ENCODE measurements around the gene HTR3B.
A peak's percentile ranks its signal among the peaks of the same experiment; 100 is the strongest.
"Not testable (repeated sequence)": the region's sequence is repeated elsewhere in the genome, so short reads cannot be mapped to it uniquely, and the experiment has no call there.

Gene HTR3B, protein sequence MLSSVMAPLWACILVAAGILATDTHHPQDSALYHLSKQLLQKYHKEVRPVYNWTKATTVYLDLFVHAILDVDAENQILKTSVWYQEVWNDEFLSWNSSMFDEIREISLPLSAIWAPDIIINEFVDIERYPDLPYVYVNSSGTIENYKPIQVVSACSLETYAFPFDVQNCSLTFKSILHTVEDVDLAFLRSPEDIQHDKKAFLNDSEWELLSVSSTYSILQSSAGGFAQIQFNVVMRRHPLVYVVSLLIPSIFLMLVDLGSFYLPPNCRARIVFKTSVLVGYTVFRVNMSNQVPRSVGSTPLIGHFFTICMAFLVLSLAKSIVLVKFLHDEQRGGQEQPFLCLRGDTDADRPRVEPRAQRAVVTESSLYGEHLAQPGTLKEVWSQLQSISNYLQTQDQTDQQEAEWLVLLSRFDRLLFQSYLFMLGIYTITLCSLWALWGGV

GRCh38 chr11:113904379-113905101, at the start of gene HTR3B:
HTR3B (plus strand) TSS chr11:113904796; CDS start chr11:113904934, 138 bp downstream.
- no peak for DNase-seq (ENCODE audit: low spot score)

- DNase-seq (ENCODE audit: low spot score), result no peak
Observed at GRCh38 chr11:113855803-113856202, 48.8 kb upstream of the HTR3B start.

DNA sequence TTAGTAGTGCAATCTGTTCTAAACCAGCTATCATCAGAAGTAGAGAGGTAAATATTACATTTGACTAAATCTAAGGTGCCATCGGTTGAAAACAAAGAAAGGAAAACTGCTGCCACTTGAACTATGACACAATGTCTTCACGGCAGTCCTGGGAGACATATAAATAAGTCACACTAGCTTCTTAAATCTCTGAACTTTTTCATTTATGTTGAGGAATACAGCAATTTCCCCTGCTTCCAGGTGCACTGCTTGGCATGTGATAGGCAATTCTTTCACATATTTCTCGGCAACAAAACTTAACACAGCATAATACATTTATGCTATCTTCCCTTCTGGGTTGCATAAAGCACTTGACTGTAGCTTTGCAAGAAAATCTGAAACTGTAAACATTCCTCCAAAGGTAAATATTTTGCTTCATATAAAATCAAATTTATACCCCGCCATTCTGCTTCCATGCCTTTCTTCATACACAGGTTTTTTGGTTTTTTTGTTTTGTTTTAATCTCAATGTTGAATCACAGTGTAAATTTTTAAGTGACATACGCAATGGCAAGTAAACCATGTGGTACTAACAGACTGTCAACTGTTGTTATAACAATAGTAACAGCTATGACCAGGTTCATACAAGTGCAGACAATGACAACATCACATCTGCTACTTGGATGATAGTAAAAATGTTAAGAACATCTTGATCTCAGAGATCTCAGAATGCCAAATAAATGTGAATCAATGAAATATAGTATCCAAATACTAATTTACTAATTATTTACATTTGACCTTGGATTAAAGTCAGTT, 47.4 kb upstream of the HTR3B start:
- DNase-seq (ENCODE audit: low spot score), result no peak

DNA sequence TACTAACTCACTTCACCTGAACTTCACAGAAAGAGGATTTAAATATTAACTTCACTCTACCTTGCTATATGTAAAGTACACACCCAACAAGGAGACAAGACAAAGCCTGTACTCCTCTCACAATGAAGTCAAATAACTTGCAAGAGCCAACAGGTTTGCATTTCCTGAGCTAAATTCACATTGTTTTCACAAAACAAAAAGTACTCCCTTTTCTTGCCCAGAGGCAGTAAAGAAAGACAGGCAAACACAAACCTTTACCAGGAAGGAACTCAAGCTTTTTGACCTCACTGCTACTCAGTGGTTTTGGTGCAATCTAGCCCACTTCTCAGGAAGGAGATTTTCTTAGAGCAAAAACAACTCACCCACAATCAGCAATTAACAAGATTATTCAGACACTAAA, 44.9 kb upstream of the HTR3B start:
- DNase-seq (ENCODE audit: low spot score), result no peak

DNA sequence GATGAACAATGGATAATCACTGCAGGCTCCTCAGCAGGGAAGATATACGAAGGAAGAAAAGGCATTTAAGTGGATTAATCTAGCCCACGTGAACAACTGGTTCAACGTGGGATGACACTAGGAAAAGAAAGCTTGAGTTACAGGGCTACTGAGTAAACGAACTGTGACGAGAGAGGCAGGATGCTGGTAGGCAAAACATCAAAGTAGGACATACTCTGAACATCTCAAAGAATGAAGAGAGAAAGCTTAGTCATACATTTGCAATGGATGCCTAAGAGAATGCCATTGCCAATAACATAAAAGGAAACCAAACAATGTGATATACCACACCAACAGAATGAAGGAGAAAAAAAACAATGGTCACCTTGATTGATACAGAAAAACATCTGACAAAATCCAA, 42.2 kb upstream of the HTR3B start:
- DNase-seq (ENCODE audit: low spot score), result no peak

DNA sequence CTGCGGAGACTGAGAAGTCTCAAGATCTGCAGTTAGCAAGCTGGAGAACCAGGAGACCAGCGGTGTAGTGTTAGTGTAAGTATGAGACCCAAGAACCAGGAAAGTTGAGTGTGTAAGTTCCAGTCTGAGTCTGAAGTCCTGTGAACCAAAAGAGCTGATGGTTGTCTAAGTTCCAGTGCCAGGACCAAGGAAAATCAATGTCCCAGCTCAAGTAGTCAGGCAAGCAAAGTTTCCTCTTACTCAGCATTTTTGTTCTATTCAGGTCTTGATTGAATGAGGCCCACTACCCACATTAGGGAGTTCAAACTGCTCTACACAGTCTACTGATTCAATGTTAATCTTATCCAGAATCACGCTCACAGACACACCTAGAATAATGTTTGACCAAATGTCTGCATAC, 40.2 kb upstream of the HTR3B start:
- no peak for DNase-seq (ENCODE audit: low spot score)

- DNase-seq (ENCODE audit: low spot score), result no peak
Observed at GRCh38 chr11:113865873-113866272, 38.7 kb upstream of the HTR3B start.

DNA sequence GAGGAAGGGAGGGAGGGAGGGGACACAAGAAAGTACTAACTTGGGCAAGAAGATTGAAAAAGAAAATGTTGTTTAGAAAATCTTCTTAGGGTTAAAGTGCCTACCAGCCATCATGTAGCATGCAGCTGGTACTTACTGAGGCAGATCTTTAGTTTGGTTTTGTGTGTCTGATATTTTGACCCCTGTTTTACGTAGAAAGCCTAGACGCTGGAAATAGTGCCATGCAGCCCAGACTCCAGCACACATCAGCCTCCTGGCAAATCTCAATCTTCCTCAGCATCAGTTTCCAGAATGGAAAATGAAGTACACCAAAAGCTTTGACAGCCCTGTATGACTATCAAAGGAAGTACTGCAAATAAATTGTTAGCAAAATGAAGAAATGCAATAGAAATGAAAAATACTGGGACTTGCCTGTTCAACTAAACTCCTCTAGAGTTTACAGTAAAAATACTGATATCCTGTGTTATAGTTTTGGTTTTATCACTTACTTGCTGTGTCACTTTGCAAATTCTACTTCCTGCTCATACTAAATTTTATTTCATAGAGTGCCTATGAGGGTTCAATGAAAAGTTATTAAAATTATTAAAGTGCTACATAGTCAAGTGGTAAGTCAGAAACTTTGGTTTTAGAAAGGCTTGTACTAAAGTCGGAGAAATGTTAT, 36.6 kb upstream of the HTR3B start:
- no peak for DNase-seq (ENCODE audit: low spot score)

GRCh38 chr11:113871336-113871735, 33.3 kb upstream of the HTR3B start:
- DNase-seq (ENCODE audit: low spot score), result no peak

DNA sequence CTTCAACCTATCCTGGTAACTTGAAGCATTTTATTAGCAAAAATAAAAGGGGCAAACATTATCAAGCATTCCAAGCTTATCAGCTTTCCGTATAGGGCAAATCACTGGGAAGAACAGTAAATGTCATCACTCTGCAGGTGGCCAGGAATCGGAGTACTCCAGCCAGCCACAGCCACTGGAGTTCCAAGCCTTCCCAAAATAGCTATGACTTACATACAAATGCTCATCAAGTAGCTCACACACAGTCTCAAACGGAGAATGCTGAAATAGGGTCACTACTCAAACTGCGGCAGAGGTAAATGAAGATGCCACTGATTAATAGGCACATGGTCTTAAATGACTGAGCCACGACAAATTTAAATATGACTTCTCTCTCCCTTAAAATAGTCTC, 31.4 kb upstream of the HTR3B start:
- no peak for DNase-seq (ENCODE audit: low spot score)

DNA sequence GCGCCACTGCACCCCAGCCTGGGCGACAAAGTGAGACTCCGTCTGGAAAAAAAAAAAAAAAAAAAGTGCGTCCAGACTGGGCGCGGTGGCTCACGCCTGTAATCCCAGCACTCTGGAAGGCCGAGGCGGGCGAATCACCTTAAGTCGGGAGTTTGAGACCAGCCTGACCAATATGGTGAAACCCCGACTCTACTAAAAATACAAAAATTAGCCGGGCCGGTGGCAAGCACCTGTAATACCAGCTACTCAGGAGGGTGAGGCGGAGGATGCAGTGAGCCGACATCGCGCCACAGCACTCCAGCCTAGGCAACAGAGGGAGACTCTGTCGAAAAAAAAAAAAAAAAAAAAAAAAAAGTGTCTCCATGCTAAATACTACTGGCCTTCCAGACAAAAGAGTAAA, 30.5 kb upstream of the HTR3B start:
- no peak for DNase-seq (ENCODE audit: low spot score)

GRCh38 chr11:113874581-113875233, 29.9 kb upstream of the HTR3B start:
- no peak for DNase-seq (ENCODE audit: low spot score)

- peak; percentile 98 for DNase-seq (ENCODE audit: low spot score)
Observed at GRCh38 chr11:113875234-113876073, 29.1 kb upstream of the HTR3B start, which contains the start of gene USP28. USP28 (minus strand) TSS chr11:113875572; CDS start chr11:113875501, 71 bp downstream.

- DNase-seq (ENCODE audit: low spot score), result no peak
Observed at GRCh38 chr11:113876074-113876797, 28.4 kb upstream of the HTR3B start.

DNA sequence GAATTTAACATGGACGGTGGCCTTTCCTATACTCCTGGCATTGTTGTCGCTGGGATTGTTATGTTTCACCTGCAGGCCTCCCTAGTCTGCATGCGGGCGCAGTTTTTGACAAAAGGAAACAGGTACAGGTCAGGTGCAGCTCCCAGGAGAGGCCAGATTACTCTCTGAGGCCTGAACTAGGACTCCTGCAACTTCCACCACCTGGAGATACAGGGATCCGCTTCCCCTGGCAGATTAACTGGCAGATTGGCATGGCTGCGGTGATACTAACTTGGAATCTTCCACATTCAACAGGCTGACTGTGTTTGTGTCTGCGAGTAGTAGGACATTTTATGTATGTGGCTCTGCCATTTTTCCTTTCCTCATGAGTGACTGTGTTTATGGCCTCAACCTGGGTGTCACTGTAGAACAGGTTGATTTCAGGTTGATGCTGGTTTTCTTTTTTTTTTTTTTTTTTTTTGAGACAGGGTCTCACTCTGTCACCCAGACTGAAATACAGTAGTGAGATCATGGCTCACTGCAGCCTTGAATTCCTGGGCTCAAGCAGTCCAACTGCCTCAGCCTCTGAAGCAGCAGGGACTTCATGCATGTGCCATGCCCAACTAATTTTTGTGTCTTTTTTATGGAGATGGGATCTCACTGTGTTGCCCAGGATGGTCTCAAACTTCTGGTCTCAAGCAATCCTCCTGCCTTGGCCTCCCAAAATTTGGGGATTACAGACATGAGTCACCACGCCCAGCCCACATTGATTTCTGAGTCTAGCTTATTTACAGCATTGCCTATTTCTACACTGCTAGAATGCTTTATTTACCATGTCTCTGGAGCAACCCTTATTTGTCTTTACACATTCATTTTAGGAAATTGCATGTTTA, 27.6 kb upstream of the HTR3B start:
- DNase-seq (ENCODE audit: low spot score), result no peak

- DNase-seq (ENCODE audit: low spot score), result no peak
Observed at GRCh38 chr11:113877670-113878055, 26.9 kb upstream of the HTR3B start.

- not testable (repeated sequence) for DNase-seq (ENCODE audit: low spot score)
Observed at GRCh38 chr11:113879446-113879845, 25.1 kb upstream of the HTR3B start.

DNA sequence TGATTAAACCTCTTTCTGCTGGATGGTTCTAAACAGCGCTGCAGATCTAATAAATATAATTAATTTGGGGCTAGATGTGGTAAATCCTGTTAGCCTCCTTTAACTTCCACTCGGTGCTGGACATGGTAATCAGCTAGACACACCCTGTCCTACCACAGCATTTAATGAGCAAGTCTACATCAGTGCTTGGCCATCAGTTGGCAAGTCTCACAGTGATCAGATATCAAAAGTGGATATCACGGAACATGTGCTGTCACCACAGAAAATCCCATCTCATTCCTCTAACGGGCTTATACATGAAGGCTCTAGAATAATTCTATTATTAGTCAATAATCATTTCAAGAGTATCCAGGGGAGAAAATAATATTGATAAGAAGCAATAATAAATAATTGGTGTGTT, 23.6 kb upstream of the HTR3B start:
- DNase-seq (ENCODE audit: low spot score), result no peak

DNA sequence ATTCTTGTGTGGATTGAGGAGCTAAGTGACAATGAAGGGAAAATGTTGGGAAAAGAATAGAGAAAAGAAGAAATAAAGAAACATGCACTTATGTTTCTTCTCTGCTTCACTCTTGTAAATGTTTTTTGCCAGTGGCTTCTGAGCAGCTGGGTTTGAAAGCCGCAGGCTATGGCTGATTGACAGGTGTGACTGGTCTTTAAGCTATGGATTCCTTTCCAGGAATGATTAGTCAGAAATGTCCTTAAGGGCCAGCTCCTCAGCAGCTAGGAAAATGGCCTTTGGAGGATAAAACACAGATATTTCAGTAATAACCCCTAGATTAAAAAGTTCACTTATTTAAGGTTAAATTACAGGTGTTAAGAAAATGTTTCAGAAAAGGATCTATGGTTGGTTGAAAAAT, 22.7 kb upstream of the HTR3B start:
- DNase-seq (ENCODE audit: low spot score), result no peak

Data from left forelimb (tissue), 1 donor.